HepG2 (cell line): Measurements from ENCODE around the gene GMPPA. TPM values are rescaled to one million over a fixed set of nuclear protein-coding genes. Genes with fewer than 3 reads are reported as not detected.

ENCODE experiments used
- CCDC6 ChIP-seq: sonication (generic); formaldehyde crosslinking; IDR thresholded peaks from 2 replicates; pipeline ENCODE4 v1.8.1; 2022; ENCODE audit warnings: mild to moderate bottlenecking, missing genetic modification reagents, moderate library complexity
- EED ChIP-seq: sonication (generic); formaldehyde crosslinking; IDR thresholded peaks from 2 replicates; pipeline ENCODE4 v1.5.0; 2020; ENCODE audit warnings: mild to moderate bottlenecking, missing genetic modification reagents
- GPN1 ChIP-seq: sonication (generic); formaldehyde crosslinking; IDR thresholded peaks from 2 replicates; pipeline ENCODE4 v1.5.1; 2020; ENCODE audit warnings: missing genetic modification reagents, borderline replicate concordance
- HIC2 ChIP-seq: sonication (generic); formaldehyde crosslinking; IDR thresholded peaks from 2 replicates; pipeline ENCODE4 v1.9.0; 2022; ENCODE audit warnings: low read depth, missing genetic modification reagents
- HOXA7 ChIP-seq: sonication (generic); formaldehyde crosslinking; IDR thresholded peaks from 2 replicates; pipeline ENCODE4 v1.8.1; 2022; ENCODE audit warnings: mild to moderate bottlenecking, missing genetic modification reagents, moderate library complexity
- JUNB ChIP-seq: sonication (generic); formaldehyde crosslinking; IDR thresholded peaks from 2 replicates; pipeline ENCODE4 v1.8.0; 2022; ENCODE audit warnings: missing genetic modification reagents, mild to moderate bottlenecking, borderline replicate concordance
- KLF16 ChIP-seq, 2 experiments: sonication (generic) in 1 of 2; formaldehyde crosslinking in 1 of 2; IDR thresholded peaks; 2 replicates each; pipeline versions ENCODE4 v1.6.1 to v1.8.0; 2016 to 2023; ENCODE audit warnings: missing genetic modification reagents in 2 of 2, missing compliant biosample characterization in 1 of 2
- LCORL ChIP-seq, 2 experiments: fragments of 450-650 bp in 1 of 2; sonication (generic) in 1 of 2; formaldehyde crosslinking in 1 of 2; IDR thresholded peaks; 2 replicates each; pipeline versions ENCODE4 v1.5.0 to v1.6.1; 2017 to 2020; ENCODE audit warnings: antibody characterized with exemption in 1 of 2, missing genetic modification reagents in 1 of 2
- MED13 ChIP-seq: sonication (generic); formaldehyde crosslinking; IDR thresholded peaks from 2 replicates; pipeline ENCODE4 v1.5.0; 2020; ENCODE audit warnings: missing genetic modification reagents
- NFE2L2 ChIP-seq: fragments of 150-350 bp; IDR thresholded peaks from 2 replicates; pipeline ENCODE4 v1.6.1; 2014; ENCODE audit warnings: low read length
- PCBP2 ChIP-seq: fragments of 200-400 bp; formaldehyde crosslinking; optimal IDR thresholded peaks from 2 replicates; pipeline ENCODE3; 2018; ENCODE audit warnings: low read length, low read depth; ENCODE audit not compliant: poor library complexity, severe bottlenecking
- PHF20 ChIP-seq: sonication (generic); formaldehyde crosslinking; IDR thresholded peaks from 2 replicates; pipeline ENCODE4 v1.5.0; 2020; ENCODE audit warnings: mild to moderate bottlenecking, missing genetic modification reagents
- PITX1 ChIP-seq: sonication (generic); formaldehyde crosslinking; IDR thresholded peaks from 2 replicates; pipeline ENCODE4 v1.5.1; 2020; ENCODE audit warnings: mild to moderate bottlenecking, missing genetic modification reagents
- POLR2G ChIP-seq: fragments of 200-400 bp; formaldehyde crosslinking; IDR thresholded peaks from 2 replicates; pipeline ENCODE4 v1.6.1; 2018; ENCODE audit warnings: mild to moderate bottlenecking, low read depth, low read length, moderate library complexity
- PTBP1 ChIP-seq: fragments of 200-400 bp; formaldehyde crosslinking; IDR thresholded peaks from 2 replicates; pipeline ENCODE4 v1.6.1; 2018; ENCODE audit warnings: low read length, low read depth; ENCODE audit not compliant: poor library complexity, severe bottlenecking
- SPEN ChIP-seq: sonication (generic); formaldehyde crosslinking; IDR thresholded peaks from 2 replicates; pipeline ENCODE4 v1.5.1; 2020; ENCODE audit warnings: low read depth, mild to moderate bottlenecking, missing genetic modification reagents
- TRIM22 ChIP-seq: fragments of 450-650 bp; IDR thresholded peaks from 2 replicates; pipeline ENCODE4 v1.6.1; 2017
- YY1 ChIP-seq: IDR thresholded peaks from 2 replicates; pipeline ENCODE4 v1.6.1; 2011; ENCODE audit warnings: low read length, low read depth, moderate library complexity, mild to moderate bottlenecking; ENCODE audit not compliant: insufficient read depth, insufficient replicate concordance
- ZNF253 ChIP-seq: sonication (generic); formaldehyde crosslinking; IDR thresholded peaks from 2 replicates; pipeline ENCODE4 v1.8.0; 2022; ENCODE audit warnings: mild to moderate bottlenecking, missing genetic modification reagents, borderline replicate concordance
- ZNF354B ChIP-seq: sonication (generic); formaldehyde crosslinking; IDR thresholded peaks from 2 replicates; pipeline ENCODE4 v1.8.0; 2022; ENCODE audit warnings: mild to moderate bottlenecking, missing genetic modification reagents
- ZNF367 ChIP-seq: sonication (generic); formaldehyde crosslinking; IDR thresholded peaks from 2 replicates; pipeline ENCODE4 v1.4.0; 2020; ENCODE audit warnings: missing genetic modification reagents, borderline replicate concordance
- ZNF678 ChIP-seq: sonication (generic); formaldehyde crosslinking; IDR thresholded peaks from 2 replicates; pipeline ENCODE4 v1.4.0; 2020; ENCODE audit warnings: mild to moderate bottlenecking, missing genetic modification reagents
- polyA plus RNA-seq, 8 experiments: library from polyadenylated mRNA; depleted of rRNA in 3 of 8; stranded (reverse) in 7 of 8; unstranded in 1 of 8; fragments of >200 nt; fragmentation: Illumina TruSeq in 4 of 8; extraction: Trizol in 4 of 8; gene quantifications; 2 replicates each; pipeline versions ENCODE4 v1.2.1 to v1.2.3, GENCODE V29; 2011 to 2016; ENCODE audit warnings: low read depth in 4 of 8, missing spikeins in 1 of 8, mixed read lengths in 1 of 8; ENCODE audit not compliant: insufficient read depth in 1 of 8
- total RNA-seq, 5 experiments: library from RNA; depleted of rRNA; stranded (reverse); fragments of >200 nt; fragmentation: Illumina TruSeq; extraction: Trizol; gene quantifications; 2 replicates each; pipeline ENCODE4 v1.2.3, GENCODE V29; 2016; ENCODE audit warnings: low read depth in 1 of 5
- TF ChIP-seq, protein P1 (sequence below): sonication (generic); formaldehyde crosslinking; IDR thresholded peaks from 2 replicates; pipeline ENCODE4 v1.4.0; 2020; ENCODE audit warnings: mild to moderate bottlenecking, low read depth, missing genetic modification reagents

The GMPPA gene
- total and polyA plus RNA-seq, 2 of the 13 experiments (the other 11 are each of a cell fraction or from before 2014, with no cell fraction given): 81.1 to 106 TPM

- 0 out of 2 replicates have a peak, but pooled peaks have one; percentile 28 for TF ChIP-seq GPN1
- TF ChIP-seq ZNF253 (CRISPR knock-in tag): no peak
- peak; percentile 98 for TF ChIP-seq HIC2
- TF ChIP-seq YY1: peak; percentile 71
- TF ChIP-seq JUNB (CRISPR knock-in tag): no peak
- TF ChIP-seq KLF16 (CRISPR knock-in tag; IDR thresholded peaks at IDR 0.05): peak in 1 of 2 experiments; percentile 53; a peak in 2 of 4 replicates
- TF ChIP-seq TRIM22: no peak
- no peak for TF ChIP-seq MED13
- peak; percentile 61; the same call in 1 of the 2 replicates for TF ChIP-seq PITX1 (CRISPR knock-in tag)
- TF ChIP-seq EED (CRISPR knock-in tag): peak; percentile 98
- TF ChIP-seq SPEN (CRISPR knock-in tag): peak; percentile 81; the same call in 1 of the 2 replicates
- no peak; the same call in 1 of the 2 replicates for TF ChIP-seq CCDC6 (CRISPR knock-in tag)
- TF ChIP-seq PTBP1: no peak
- no peak for TF ChIP-seq NFE2L2
- TF ChIP-seq ZNF367 (CRISPR knock-in tag): no peak
- TF ChIP-seq PHF20 (CRISPR knock-in tag): peak; percentile 57; the same call in 1 of the 2 replicates
- TF ChIP-seq ZNF678: peak; percentile 88; the same call in 1 of the 2 replicates
- TF ChIP-seq LCORL (IDR thresholded peaks at IDR 0.05): no peak
- peak; percentile 89 for TF ChIP-seq LCORL (CRISPR knock-in tag; IDR thresholded peaks at IDR 0.05)
- no peak for TF ChIP-seq ZNF354B (CRISPR knock-in tag)
- 0 out of 2 replicates have a peak, but pooled peaks have one; percentile 66 for TF ChIP-seq HOXA7 (CRISPR knock-in tag)
- no peak for TF ChIP-seq PCBP2
- TF ChIP-seq, protein P1, sequence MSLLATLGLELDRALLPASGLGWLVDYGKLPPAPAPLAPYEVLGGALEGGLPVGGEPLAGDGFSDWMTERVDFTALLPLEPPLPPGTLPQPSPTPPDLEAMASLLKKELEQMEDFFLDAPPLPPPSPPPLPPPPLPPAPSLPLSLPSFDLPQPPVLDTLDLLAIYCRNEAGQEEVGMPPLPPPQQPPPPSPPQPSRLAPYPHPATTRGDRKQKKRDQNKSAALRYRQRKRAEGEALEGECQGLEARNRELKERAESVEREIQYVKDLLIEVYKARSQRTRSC (CRISPR knock-in tag): peak; percentile 87; the same call in 1 of the 2 replicates
- no peak for TF ChIP-seq POLR2G
Measured at GRCh38 chr2:219541611-219542180, 43.0 kb downstream of the GMPPA start (continued).
